H9 (cell line): ENCODE results near the gene COMP. TPM values are rescaled to one million over a fixed set of nuclear protein-coding genes. Genes with fewer than 3 reads are reported as not detected.

Experiments used
- DNase-seq: peaks from one replicate; pipeline ENCODE4 v3.0.0-alpha.2; 2017
- H2AFZ ChIP-seq: one replicate; pipeline ENCODE4 v1.6.1; 2013; ENCODE audit warnings: mild to moderate bottlenecking, low read length, control low read depth, moderate library complexity
- H2AK5ac ChIP-seq: 2 replicates; pipeline ENCODE4 v1.6.1; 2013; ENCODE audit warnings: low read length, control low read depth, mixed read lengths; ENCODE audit not compliant: insufficient read length
- H2BK120ac ChIP-seq: one replicate; pipeline ENCODE4 v1.6.1; 2013; ENCODE audit warnings: low read depth, mild to moderate bottlenecking, low read length, control low read depth, inconsistent platforms; ENCODE audit not compliant: poor library complexity, severe bottlenecking
- H2BK12ac ChIP-seq: 2 replicates; pipeline ENCODE4 v1.6.1; 2013; ENCODE audit warnings: low read length, control low read depth, mixed read lengths, low read depth; ENCODE audit not compliant: insufficient read length
- H2BK15ac ChIP-seq: 2 replicates; pipeline ENCODE4 v1.6.1; 2013; ENCODE audit warnings: low read depth, low read length, control low read depth
- H2BK20ac ChIP-seq: one replicate; pipeline ENCODE4 v1.6.1; 2013; ENCODE audit warnings: low read depth, mild to moderate bottlenecking, low read length, control low read depth, inconsistent platforms; ENCODE audit not compliant: poor library complexity, severe bottlenecking
- H2BK5ac ChIP-seq: 2 replicates; pipeline ENCODE4 v1.6.1; 2013; ENCODE audit warnings: low read length, control low read depth, mixed read lengths; ENCODE audit not compliant: insufficient read length
- H3K14ac ChIP-seq: 2 replicates; pipeline ENCODE4 v1.6.1; 2013; ENCODE audit warnings: low read length, control low read depth; ENCODE audit not compliant: insufficient read depth
- H3K18ac ChIP-seq: 2 replicates; pipeline ENCODE4 v1.6.1; 2013; ENCODE audit warnings: low read depth, mild to moderate bottlenecking, mixed read lengths, low read length, control low read depth; ENCODE audit not compliant: insufficient read length
- H3K23ac ChIP-seq: 2 replicates; pipeline ENCODE4 v1.6.1; 2013; ENCODE audit warnings: low read length, control low read depth, mixed read lengths, low read depth; ENCODE audit not compliant: insufficient read length
- H3K23me2 ChIP-seq: 2 replicates; pipeline ENCODE4 v1.6.1; 2013; ENCODE audit warnings: low read depth, mild to moderate bottlenecking, mixed read lengths, low read length, control low read depth; ENCODE audit not compliant: insufficient read length, poor library complexity, severe bottlenecking
- H3K27ac ChIP-seq: 2 replicates; pipeline ENCODE4 v1.5.1; 2013; ENCODE audit warnings: low read length, control low read depth, mixed read lengths, low read depth; ENCODE audit not compliant: insufficient read length
- H3K27me3 ChIP-seq: 2 replicates; pipeline ENCODE4 v1.6.1; 2013; ENCODE audit warnings: low read length, control low read depth, inconsistent platforms; ENCODE audit not compliant: insufficient read depth
- H3K4ac ChIP-seq: 2 replicates; pipeline ENCODE4 v1.6.1; 2013; ENCODE audit warnings: low read depth, mild to moderate bottlenecking, control low read depth, inconsistent platforms, low read length, moderate library complexity
- H3K4me1 ChIP-seq: 2 replicates; pipeline ENCODE4 v1.6.1; 2013; ENCODE audit warnings: low read length, control low read depth, inconsistent platforms; ENCODE audit not compliant: insufficient read depth
- H3K4me2 ChIP-seq: 2 replicates; pipeline ENCODE4 v1.6.1; 2013; ENCODE audit warnings: low read length, control low read depth, mixed read lengths; ENCODE audit not compliant: insufficient read length, insufficient read depth
- H3K56ac ChIP-seq: 2 replicates; pipeline ENCODE4 v1.6.1; 2013; ENCODE audit warnings: low read depth, mild to moderate bottlenecking, mixed read lengths, low read length, control low read depth; ENCODE audit not compliant: insufficient read length
- H3K79me1 ChIP-seq: 2 replicates; pipeline ENCODE4 v1.6.1; 2013; ENCODE audit warnings: low read depth, mild to moderate bottlenecking, moderate library complexity, low read length, control low read depth, inconsistent platforms; ENCODE audit not compliant: insufficient read depth, poor library complexity, severe bottlenecking
- H3K79me2 ChIP-seq: 2 replicates; pipeline ENCODE4 v1.6.1; 2013; ENCODE audit warnings: low read length, control low read depth, inconsistent platforms; ENCODE audit not compliant: insufficient read depth
- H3K9ac ChIP-seq: 2 replicates; pipeline ENCODE4 v1.6.1; 2013; ENCODE audit warnings: low read length, control low read depth, mixed read lengths; ENCODE audit not compliant: insufficient read length; ENCODE audit errors: extremely low read depth
- H3K9me3 ChIP-seq: one replicate; pipeline ENCODE4 v1.6.1; 2013; ENCODE audit warnings: low read depth, low read length, inconsistent platforms; ENCODE audit not compliant: control insufficient read depth
- H3T11ph ChIP-seq: one replicate; pipeline ENCODE4 v1.6.1; 2013; ENCODE audit warnings: mild to moderate bottlenecking, low read length, control low read depth, inconsistent platforms
- H4K20me1 ChIP-seq: one replicate; pipeline ENCODE4 v1.6.1; 2013; ENCODE audit not compliant: control insufficient read depth, insufficient read length, insufficient read depth
- H4K5ac ChIP-seq: 2 replicates; pipeline ENCODE4 v1.6.1; 2013; ENCODE audit warnings: low read depth, mild to moderate bottlenecking, mixed read lengths, low read length, control low read depth; ENCODE audit not compliant: insufficient read length
- H4K8ac ChIP-seq: replicated peaks from 2 replicates; pipeline ENCODE4 v1.6.1; 2013; ENCODE audit warnings: low read length, control low read depth, mixed read lengths, low read depth; ENCODE audit not compliant: insufficient read length
- H4K91ac ChIP-seq: 2 replicates; pipeline ENCODE4 v1.6.1; 2013; ENCODE audit warnings: low read depth, mild to moderate bottlenecking, moderate library complexity, mixed read lengths, low read length, control low read depth; ENCODE audit not compliant: insufficient read length
- H3K27ac Mint-ChIP-seq, 3 experiments: 2 replicates in 2 of 3; 3 replicates in 1 of 3; pipeline ENCODE4 v1.8.0; 2020 to 2021; ENCODE audit warnings: mixed read lengths in 3 of 3, mild to moderate bottlenecking in 1 of 3, moderate library complexity in 1 of 3
- H3K27me3 Mint-ChIP-seq: 2 replicates; pipeline ENCODE4 v1.8.0; 2021; ENCODE audit warnings: low read depth, mild to moderate bottlenecking, moderate library complexity, mixed read lengths
- H3K36me3 Mint-ChIP-seq, 3 experiments: 2 replicates in 2 of 3; 3 replicates in 1 of 3; pipeline ENCODE4 v1.8.0; 2020 to 2021; ENCODE audit warnings: low read depth in 3 of 3, mixed read lengths in 3 of 3; ENCODE audit not compliant: insufficient read depth in 1 of 3
- H3K4me1 Mint-ChIP-seq, 2 experiments: 2 replicates each; pipeline ENCODE4 v1.8.0; 2020; ENCODE audit warnings: mixed read lengths in 2 of 2
- H3K4me3 Mint-ChIP-seq, 2 experiments: 2 replicates in 1 of 2; 3 replicates in 1 of 2; pipeline ENCODE4 v1.8.0; 2020 to 2021; ENCODE audit warnings: mild to moderate bottlenecking in 2 of 2, mixed read lengths in 2 of 2, moderate library complexity in 1 of 2
- H3K9me3 Mint-ChIP-seq, 2 experiments: 2 replicates in 1 of 2; 3 replicates in 1 of 2; pipeline ENCODE4 v1.8.0; 2020; ENCODE audit warnings: mild to moderate bottlenecking in 2 of 2, mixed read lengths in 2 of 2, moderate library complexity in 1 of 2
- CTCF ChIP-seq: fragments of 200-600 bp; sonication (generic); conservative IDR thresholded peaks from 3 replicates; pipeline ENCODE4 v1.8.0; 2021; ENCODE audit warnings: antibody characterized with exemption, mild to moderate bottlenecking
- WGBS: extraction: QIAGEN DNeasy Blood & Tissue Kit; methylation state at CpG from one replicate; pipeline ENCODE4 v1.1.7; 2013; ENCODE audit warnings: missing lambda C conversion rate, low lambda C conversion rate, mixed read lengths; ENCODE audit not compliant: insufficient read length; ENCODE audit errors: extremely low coverage; 5-methylcytosine and 5-hydroxymethylcytosine counted together
- total RNA-seq: library from RNA; stranded (reverse); gene quantifications from 2 replicates; pipeline ENCODE4 v1.2.1, GENCODE V29; 2021

The COMP gene
- total RNA-seq, 1 experiment from 2014 or later = 0.15 TPM

DNA sequence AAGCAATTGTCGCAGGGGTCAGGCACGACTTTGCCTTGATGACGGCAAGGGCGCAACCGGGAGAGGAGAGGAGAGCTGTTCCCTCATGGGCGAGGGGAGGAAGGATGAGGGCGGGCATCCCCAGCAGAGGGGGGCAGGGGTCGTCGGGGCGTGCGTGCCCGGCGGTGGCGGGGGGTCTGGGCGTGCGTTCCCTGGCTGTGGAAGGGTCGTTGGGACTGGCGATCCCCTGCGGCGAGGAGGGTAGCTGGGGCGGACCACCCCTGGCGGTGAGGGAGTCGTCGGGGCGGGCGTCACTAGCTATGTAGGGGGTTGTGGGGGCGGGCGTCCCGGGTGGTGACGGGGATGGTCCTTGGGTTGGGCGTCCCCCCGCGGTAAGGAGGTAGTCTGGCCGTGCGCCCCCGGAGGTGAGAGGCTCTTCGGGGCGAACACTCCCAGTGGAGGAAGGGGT is 1.7 kb downstream of the COMP start:
- Histone ChIP-seq H3K56ac (no peak overlapping the region), H2AK5ac (no peak overlapping the region), H3K23me2 (peaks cover 20% of the 10 kb centered on the region), H3K4me1 (no peaks in the 10 kb centered on the region), H2BK15ac (no peak overlapping the region), H4K91ac (no peak overlapping the region), H3K79me2 (no peaks in the 10 kb centered on the region), H3T11ph (no peak overlapping the region), H3K4me2 (peak overlapping the region; percentile 80), H2BK120ac (no peak overlapping the region), H4K20me1 (no peaks in the 10 kb centered on the region), H2BK5ac (no peak overlapping the region), H3K18ac (no peak overlapping the region), H3K9me3 (no peaks in the 10 kb centered on the region), H3K9ac (no peak overlapping the region), H2AFZ (no peak overlapping the region), H3K23ac (no peak overlapping the region), H3K27me3 (peaks cover 89% of the 10 kb centered on the region), H3K14ac (no peak overlapping the region; the same call in 1 of the 2 replicates), H3K27ac (no peak overlapping the region), H2BK20ac (no peak overlapping the region), H3K4ac (no peak overlapping the region), H3K79me1 (no peaks in the 10 kb centered on the region), H4K5ac (no peak overlapping the region), H2BK12ac (no peak overlapping the region), H4K8ac (no peak overlapping the region)
- no peak for TF ChIP-seq CTCF
- Mint-ChIP-seq H3K27ac (no peak overlapping the region; a peak in 1 of 7 replicates), H3K4me1 (peaks cover 19 to 39% of the 10 kb centered on the region in 2 experiments), H3K36me3 (no peaks in the 10 kb centered on the region; a peak in 2 of 7 replicates), H3K27me3 (peaks cover 100% of the 10 kb centered on the region), H3K9me3 (peaks cover 0 to 14% of the 10 kb centered on the region in 2 experiments; a peak in 4 of 5 replicates), H3K4me3 (peak overlapping the region; percentile 51 to 85)
- DNase-seq = peak; percentile 30
- no CpG with 5 or more reads among the region's 38 CpGs for WGBS
